Smooth muscle cell (in vitro differentiated cells): ENCODE results near the gene GSG1L2. TPM values are rescaled to one million over a fixed set of nuclear protein-coding genes. Genes with fewer than 3 reads are reported as not detected.

Experiments used
- DNase-seq: peaks from one replicate; lab custom pipeline; 2025; ENCODE audit not compliant: unreplicated experiment; lab: John Stamatoyannopoulos, UW
- H2AFZ ChIP-seq: fragments of 200-600 bp; sonication (generic); 2 replicates; pipeline ENCODE4 v1.6.0; 2016; ENCODE audit warnings: antibody characterized with exemption, low read depth, mild to moderate bottlenecking
- H3F3A ChIP-seq: fragments of 200-600 bp; sonication (generic); 2 replicates; pipeline ENCODE4 v1.6.0; 2017; ENCODE audit warnings: antibody characterized with exemption, low read depth
- H3K27ac ChIP-seq: fragments of 200-600 bp; sonication (generic); 2 replicates; pipeline ENCODE4 v1.5.1; 2016; ENCODE audit warnings: low read depth, mild to moderate bottlenecking
- H3K27me3 ChIP-seq: fragments of 200-600 bp; sonication (generic); 2 replicates; pipeline ENCODE4 v1.6.1; 2016; ENCODE audit warnings: low read depth, mild to moderate bottlenecking
- H3K36me3 ChIP-seq: fragments of 200-600 bp; sonication (generic); 2 replicates; pipeline ENCODE4 v1.5.1; 2016; ENCODE audit warnings: low read depth
- H3K4me1 ChIP-seq: fragments of 200-600 bp; sonication (generic); 2 replicates; pipeline ENCODE4 v1.5.1; 2016; ENCODE audit warnings: low read depth
- H3K4me2 ChIP-seq: fragments of 200-600 bp; sonication (generic); 2 replicates; pipeline ENCODE4 v1.6.0; 2016; ENCODE audit warnings: mild to moderate bottlenecking
- H3K4me3 ChIP-seq: fragments of 200-600 bp; sonication (generic); 2 replicates; pipeline ENCODE4 v1.5.1; 2016; ENCODE audit warnings: mild to moderate bottlenecking
- H3K79me2 ChIP-seq: fragments of 200-600 bp; sonication (generic); 2 replicates; pipeline ENCODE4 v1.6.0; 2016; ENCODE audit warnings: low read depth, mild to moderate bottlenecking
- H3K9ac ChIP-seq: fragments of 200-600 bp; sonication (generic); 2 replicates; pipeline ENCODE4 v1.6.0; 2016; ENCODE audit warnings: low read depth
- H3K9me3 ChIP-seq: fragments of 200-600 bp; sonication (generic); replicated peaks from 2 replicates; pipeline ENCODE4 v1.5.1; 2016; ENCODE audit warnings: low read depth
- H4K20me1 ChIP-seq: fragments of 200-600 bp; sonication (generic); 2 replicates; pipeline ENCODE4 v1.6.0; 2016; ENCODE audit warnings: low read depth
- CTCF ChIP-seq: fragments of 200-600 bp; sonication (generic); IDR thresholded peaks from 2 replicates; pipeline ENCODE4 v1.5.1; 2017; ENCODE audit warnings: borderline replicate concordance, mild to moderate bottlenecking, antibody characterized with exemption; ENCODE audit not compliant: insufficient read depth, poor library complexity, severe bottlenecking
- WGBS: methylation state at CpG from one replicate; pipeline ENCODE4 v1.1.7; 2016; ENCODE audit warnings: low lambda C conversion rate; 5-methylcytosine and 5-hydroxymethylcytosine counted together
- polyA plus RNA-seq: library from polyadenylated mRNA; unstranded; fragments of >200 nt; fragmentation: Nextera tagmentation; extraction: Ambion mirVana; gene quantifications from 2 replicates; pipeline ENCODE4 v1.2.1, GENCODE V29; 2016
- total RNA-seq: library from RNA; depleted of rRNA; stranded (reverse); fragments of >200 nt; gene quantifications from 2 replicates; pipeline ENCODE4 v1.2.3, GENCODE V29; 2014

GSG1L2 gene
- total and polyA plus RNA-seq, 2 experiments from 2014 or later = not detected

DNA sequence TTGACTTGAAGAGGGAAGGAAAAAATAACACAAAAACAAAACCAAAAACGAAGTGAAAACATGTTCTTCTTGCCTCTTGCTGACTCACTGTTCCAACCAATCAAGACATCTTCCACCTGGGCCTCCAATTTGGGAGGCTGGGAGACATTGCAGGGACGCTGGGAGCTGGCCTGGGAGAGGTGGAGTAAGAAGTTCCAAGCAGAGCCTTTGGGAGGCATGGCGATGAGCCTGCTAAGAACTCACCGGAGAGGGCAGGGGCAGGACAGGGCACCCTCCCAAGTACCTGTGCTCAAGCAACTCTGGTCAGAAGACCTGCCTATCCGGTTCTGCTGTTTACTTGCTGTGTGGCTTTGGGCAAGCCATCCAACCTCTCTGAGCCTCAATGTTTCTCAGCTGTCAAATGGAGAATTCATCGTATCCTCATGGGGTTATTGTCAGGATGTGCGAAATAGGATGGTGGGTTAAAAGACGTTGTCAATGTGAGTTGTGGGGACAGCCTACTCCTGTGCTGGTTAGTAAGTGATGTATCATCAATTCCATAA lies 3.0 kb upstream of the GSG1L2 start:
- no peak for DNase-seq

DNA sequence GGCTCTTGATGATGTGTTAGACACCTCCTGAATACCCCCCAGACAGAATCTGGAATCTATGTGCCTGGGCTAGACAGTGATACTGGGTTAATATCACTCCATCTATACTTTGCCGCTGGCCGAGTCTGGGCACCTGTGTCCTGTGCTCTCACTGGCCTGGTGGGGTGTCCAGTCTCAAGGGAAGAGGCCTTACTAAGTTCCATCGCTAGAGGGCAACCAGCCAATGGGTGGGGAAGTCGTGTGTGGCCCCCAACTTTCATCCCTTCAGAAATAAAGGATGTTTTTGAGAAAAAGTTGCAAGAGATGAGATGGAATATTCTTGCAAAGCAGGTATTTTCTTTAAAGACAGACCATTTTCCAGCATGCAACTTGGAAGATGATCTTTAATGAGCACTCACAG lies 2.2 kb upstream of the GSG1L2 start:
- WGBS = 63% methylated on average over 4 of the region's 4 CpGs
- no peak overlapping the region for H3K27ac ChIP-seq
- H3K9me3 ChIP-seq = no peaks in the 10 kb centered on the region
- H4K20me1 ChIP-seq = no peaks in the 10 kb centered on the region
- DNase-seq = no peak
- TF ChIP-seq CTCF = no peak
- no peaks in the 10 kb centered on the region for H3K27me3 ChIP-seq
- H2AFZ ChIP-seq = no peak overlapping the region
- no peak overlapping the region for H3K4me2 ChIP-seq
- no peaks in the 10 kb centered on the region for H3K36me3 ChIP-seq
- H3K4me1 ChIP-seq = no peaks in the 10 kb centered on the region
- H3K9ac ChIP-seq = no peak overlapping the region
- H3K4me3 ChIP-seq = no peak overlapping the region
- no peaks in the 10 kb centered on the region for H3K79me2 ChIP-seq
- H3F3A ChIP-seq = no peaks in the 10 kb centered on the region

More for the DNA sequence above, 3.0 kb upstream of the GSG1L2 start:
- WGBS = 86% methylated on average over 8 of the region's 8 CpGs
- H3K36me3 ChIP-seq = no peaks in the 10 kb centered on the region
- H3F3A ChIP-seq = no peaks in the 10 kb centered on the region
- H3K4me2 ChIP-seq = no peak overlapping the region
- H3K4me1 ChIP-seq = no peaks in the 10 kb centered on the region
- H3K27me3 ChIP-seq = no peaks in the 10 kb centered on the region
- no peaks in the 10 kb centered on the region for H3K79me2 ChIP-seq
- H3K9me3 ChIP-seq = no peaks in the 10 kb centered on the region
- no peak overlapping the region for H3K9ac ChIP-seq
- no peak overlapping the region for H2AFZ ChIP-seq
- no peaks in the 10 kb centered on the region for H4K20me1 ChIP-seq
- no peak overlapping the region for H3K27ac ChIP-seq
- H3K4me3 ChIP-seq = no peak overlapping the region
- TF ChIP-seq CTCF = no peak

DNA sequence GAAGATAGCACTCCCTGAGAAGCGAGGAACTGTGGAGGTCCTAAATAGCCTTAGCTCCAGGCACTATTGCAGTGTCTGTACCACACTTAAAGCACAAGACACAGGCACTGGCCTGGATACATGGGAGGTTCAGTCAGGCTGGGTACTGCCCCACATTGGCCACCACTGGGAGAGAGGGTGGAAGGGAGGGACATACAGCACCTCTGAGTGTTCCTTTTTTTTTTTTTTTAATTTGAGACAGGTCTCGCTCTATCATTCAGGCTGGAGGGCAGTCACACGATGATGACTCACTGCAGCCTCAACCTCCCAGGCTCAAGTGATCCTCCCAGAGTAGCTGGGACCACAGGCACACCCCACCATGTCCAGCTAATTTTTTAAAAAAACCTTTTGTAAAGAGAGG lies 1.4 kb downstream of the GSG1L2 start:
- TF ChIP-seq CTCF = no peak
- no peak for DNase-seq
- Histone ChIP-seq H3K27ac (no peak overlapping the region), H3K27me3 (no peaks in the 10 kb centered on the region), H4K20me1 (no peaks in the 10 kb centered on the region), H2AFZ (no peak overlapping the region), H3F3A (no peaks in the 10 kb centered on the region), H3K4me3 (no peak overlapping the region), H3K36me3 (no peaks in the 10 kb centered on the region), H3K4me1 (no peaks in the 10 kb centered on the region), H3K9ac (no peak overlapping the region), H3K79me2 (no peaks in the 10 kb centered on the region), H3K9me3 (no peaks in the 10 kb centered on the region), H3K4me2 (no peak overlapping the region)
- 81% methylated on average over 3 of the region's 3 CpGs for whole genome bisulfite sequencing

GRCh38 chr17:9818760-9819159 lies 3.1 kb downstream of the GSG1L2 start:
- H2AFZ ChIP-seq = no peak overlapping the region
- H3K27me3 ChIP-seq = no peaks in the 10 kb centered on the region
- H3K4me1 ChIP-seq = no peaks in the 10 kb centered on the region
- H3K4me3 ChIP-seq = no peak overlapping the region
- no peaks in the 10 kb centered on the region for H3K79me2 ChIP-seq
- no peak for TF ChIP-seq CTCF
- no peaks in the 10 kb centered on the region for H3K36me3 ChIP-seq
- H3K9me3 ChIP-seq = no peaks in the 10 kb centered on the region
- no peak for DNase-seq
- no peak overlapping the region for H3K4me2 ChIP-seq
- no peaks in the 10 kb centered on the region for H3F3A ChIP-seq
- 76% methylated on average over 4 of the region's 4 CpGs for WGBS
- H4K20me1 ChIP-seq = no peaks in the 10 kb centered on the region
- H3K9ac ChIP-seq = no peak overlapping the region
- H3K27ac ChIP-seq = no peak overlapping the region
